MG63 (cell line): ENCODE measurements around the gene MEF2A. TPM values are rescaled to one million over a fixed set of nuclear protein-coding genes. Genes with fewer than 3 reads are reported as not detected.

Experiments used
- DNase-seq: peaks from one replicate; pipeline ENCODE4 v3.0.0-alpha.2; 2020
- H3K27me3 ChIP-seq: fragments of 250-450 bp; sonication (Bioruptor Pico); 2 replicates; pipeline ENCODE4 v1.5.1; 2020; ENCODE audit warnings: mild to moderate bottlenecking, moderate library complexity
- H3K36me3 ChIP-seq: fragments of 250-450 bp; sonication (Bioruptor Pico); 2 replicates; pipeline ENCODE4 v1.5.1; 2020; ENCODE audit warnings: mild to moderate bottlenecking, moderate library complexity
- H3K4me3 ChIP-seq: fragments of 250-450 bp; sonication (Bioruptor Pico); 2 replicates; pipeline ENCODE4 v1.5.1; 2020; ENCODE audit warnings: mild to moderate bottlenecking, moderate library complexity
- H3K9me3 ChIP-seq: fragments of 250-450 bp; sonication (Bioruptor Pico); 2 replicates; pipeline ENCODE4 v1.5.1; 2020; ENCODE audit warnings: mild to moderate bottlenecking, moderate library complexity
- total RNA-seq: library from RNA; depleted of rRNA; stranded (reverse); fragments of >200 nt; shearing (Covaris generic); gene quantifications from 2 replicates; pipeline ENCODE4 v1.2.3, GENCODE V29; 2014; ENCODE audit warnings: low replicate concordance

Gene MEF2A
- total RNA-seq, 1 experiment from 2014 or later: 29.1 TPM

DNA sequence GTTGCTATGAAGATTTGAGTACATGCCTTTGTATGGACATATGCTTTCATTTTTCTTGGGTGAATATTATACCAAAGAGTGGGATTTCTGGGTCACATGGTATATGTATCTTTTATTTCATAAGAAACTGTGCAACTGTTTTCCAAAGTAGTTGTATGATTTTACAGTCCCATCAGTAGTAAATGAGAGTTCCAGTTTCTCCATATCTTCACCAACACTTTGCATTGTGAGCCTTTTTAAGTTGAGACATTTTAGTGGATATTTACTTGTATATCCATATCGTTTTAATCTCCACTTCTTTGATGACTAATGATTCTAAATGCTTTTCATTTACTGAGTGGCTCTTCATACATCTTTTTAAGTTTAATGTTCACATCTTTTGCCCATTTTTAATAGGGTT is 20.3 kb downstream of the MEF2A start:
- no peaks in the 10 kb centered on the region for H3K27me3 ChIP-seq
- no peak for DNase-seq
- no peak overlapping the region for H3K4me3 ChIP-seq
- peaks cover 43% of the 10 kb centered on the region for H3K36me3 ChIP-seq
- H3K9me3 ChIP-seq: peaks cover 28% of the 10 kb centered on the region

DNA sequence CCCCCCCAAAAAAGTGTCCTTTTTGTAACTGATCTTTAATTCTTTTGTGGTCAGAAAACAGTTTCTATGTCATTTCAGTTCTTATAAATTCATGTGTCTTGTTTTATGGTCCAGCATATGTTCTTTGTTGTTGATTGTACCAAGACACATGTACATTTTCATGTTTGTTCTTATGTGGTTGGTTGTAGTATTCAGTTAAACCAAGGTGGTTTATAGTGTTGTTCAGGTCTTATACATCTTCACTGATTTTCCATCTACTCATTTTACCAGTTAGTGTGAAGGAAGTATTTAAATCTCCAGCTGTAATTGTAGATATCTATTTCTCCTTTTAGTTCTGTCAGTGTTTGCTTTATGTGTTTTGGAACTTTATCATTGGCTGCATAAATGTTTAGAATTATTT is 24.0 kb downstream of the MEF2A start:
- no peaks in the 10 kb centered on the region for H3K27me3 ChIP-seq
- no peak for DNase-seq
- peaks cover 51% of the 10 kb centered on the region for H3K36me3 ChIP-seq
- no peak overlapping the region for H3K4me3 ChIP-seq
- H3K9me3 ChIP-seq: peaks cover 33% of the 10 kb centered on the region

DNA sequence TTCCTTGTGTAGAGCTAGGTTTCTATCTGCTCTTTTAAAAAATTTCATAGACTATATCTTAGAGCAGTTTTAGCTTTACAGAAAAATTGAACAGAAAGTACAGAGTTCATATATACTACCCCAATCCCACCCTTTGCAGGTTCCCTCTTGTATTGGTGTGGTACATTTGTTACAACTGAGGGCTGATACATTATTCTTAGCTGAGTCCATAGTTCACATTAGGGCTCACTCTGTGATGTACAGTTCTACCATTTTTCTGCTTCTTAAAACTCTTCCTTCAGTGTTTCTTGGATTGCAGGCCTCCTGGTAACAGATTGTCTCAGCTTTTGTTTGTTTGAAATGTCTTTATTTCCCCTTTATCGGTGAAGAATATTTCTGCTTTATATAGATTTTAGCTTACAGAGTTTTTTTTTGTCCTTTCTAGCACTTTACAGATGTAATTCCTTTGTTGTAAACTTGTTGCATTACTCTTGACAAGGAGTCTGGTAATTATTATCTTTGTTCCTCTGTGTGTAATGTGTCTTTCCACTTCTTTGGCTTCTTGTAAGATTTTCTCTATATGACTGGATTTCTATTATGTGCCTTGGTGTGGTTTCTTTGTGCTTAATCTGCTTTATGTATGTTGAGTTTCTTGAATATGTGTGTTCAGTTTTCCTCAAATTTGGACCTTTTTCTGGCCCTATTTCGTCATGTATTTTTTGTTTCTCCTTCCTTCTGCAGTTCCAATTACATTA is 25.3 kb downstream of the MEF2A start:
- Histone ChIP-seq H3K9me3 (peaks cover 21% of the 10 kb centered on the region), H3K4me3 (no peak overlapping the region), H3K27me3 (no peaks in the 10 kb centered on the region), H3K36me3 (peaks cover 42% of the 10 kb centered on the region)
- no peak for DNase-seq

DNA sequence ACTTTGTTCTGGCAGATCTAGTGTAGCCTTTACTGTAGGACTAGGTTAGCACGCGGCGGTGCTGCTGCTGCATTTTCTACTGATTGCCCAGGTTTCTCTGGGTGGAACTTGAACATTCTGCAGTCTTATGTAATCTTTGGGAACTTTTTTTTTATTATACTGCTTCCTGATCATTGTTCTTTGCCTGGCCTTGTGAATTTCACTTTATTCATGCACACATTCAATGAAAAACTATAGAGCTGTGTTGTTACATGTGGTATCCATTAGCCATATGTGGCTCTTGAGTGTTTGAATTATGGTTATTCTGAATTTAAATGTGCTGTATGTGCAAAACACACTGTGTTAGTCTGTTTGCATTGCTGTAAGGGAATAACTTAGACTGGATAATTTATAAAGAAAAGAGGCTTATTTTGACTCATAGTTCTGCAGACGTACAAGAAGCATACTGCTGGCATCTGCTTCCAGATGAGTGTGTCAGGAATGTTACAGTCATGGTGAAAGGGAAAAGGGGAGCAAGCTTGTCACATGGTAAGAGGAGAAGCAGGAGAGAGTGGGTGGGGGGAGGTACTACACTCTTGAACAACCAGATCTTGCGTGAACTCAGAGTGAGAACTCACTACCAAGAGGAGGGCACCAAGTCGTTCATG is 26.5 kb downstream of the MEF2A start:
- no peak overlapping the region for H3K4me3 ChIP-seq
- no peak for DNase-seq
- peaks cover 38% of the 10 kb centered on the region for H3K36me3 ChIP-seq
- no peaks in the 10 kb centered on the region for H3K27me3 ChIP-seq
- H3K9me3 ChIP-seq: peaks cover 13% of the 10 kb centered on the region

DNA sequence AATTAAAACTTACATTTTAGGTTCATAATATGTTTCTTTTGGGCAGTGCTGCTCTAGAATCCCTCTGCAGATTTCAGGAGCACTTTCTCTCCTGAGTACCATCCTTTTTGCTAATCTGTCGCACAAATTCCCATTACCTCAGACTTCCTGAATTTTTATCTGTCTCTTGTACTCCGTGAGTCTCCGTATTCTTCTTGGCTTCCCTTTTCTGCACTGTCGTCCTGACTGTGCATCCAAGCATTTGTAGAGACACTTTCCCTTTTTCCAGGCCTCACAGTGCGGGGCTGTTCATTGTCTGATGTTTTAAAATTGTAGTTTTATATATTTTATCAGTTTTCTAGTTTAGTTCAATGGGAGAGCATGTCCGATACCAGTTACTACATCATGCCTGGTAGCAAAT is 27.3 kb downstream of the MEF2A start:
- Histone ChIP-seq H3K9me3 (peaks cover 5% of the 10 kb centered on the region), H3K4me3 (no peak overlapping the region), H3K27me3 (no peaks in the 10 kb centered on the region), H3K36me3 (peaks cover 37% of the 10 kb centered on the region)
- no peak for DNase-seq

DNA sequence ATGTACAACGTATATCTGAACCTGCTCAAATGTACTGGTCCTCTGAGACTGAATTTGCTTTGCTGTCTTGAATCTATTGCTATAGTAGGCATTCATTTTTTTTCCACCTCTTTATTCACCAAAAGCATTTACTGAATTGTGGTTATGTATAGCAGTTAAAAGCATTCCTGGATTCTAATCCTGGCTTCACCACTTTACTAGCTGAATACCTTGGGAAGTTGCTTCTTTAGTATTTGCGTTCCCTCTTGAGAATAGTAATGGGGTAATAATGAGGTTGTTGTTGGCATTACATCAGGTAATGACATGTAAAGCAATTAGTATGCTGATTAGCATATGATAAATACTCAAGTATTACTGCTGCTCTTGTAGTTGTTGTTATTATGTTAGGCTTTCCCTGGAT is 29.1 kb downstream of the MEF2A start:
- no peak overlapping the region for H3K4me3 ChIP-seq
- peaks cover 6% of the 10 kb centered on the region for H3K9me3 ChIP-seq
- DNase-seq: no peak

DNA sequence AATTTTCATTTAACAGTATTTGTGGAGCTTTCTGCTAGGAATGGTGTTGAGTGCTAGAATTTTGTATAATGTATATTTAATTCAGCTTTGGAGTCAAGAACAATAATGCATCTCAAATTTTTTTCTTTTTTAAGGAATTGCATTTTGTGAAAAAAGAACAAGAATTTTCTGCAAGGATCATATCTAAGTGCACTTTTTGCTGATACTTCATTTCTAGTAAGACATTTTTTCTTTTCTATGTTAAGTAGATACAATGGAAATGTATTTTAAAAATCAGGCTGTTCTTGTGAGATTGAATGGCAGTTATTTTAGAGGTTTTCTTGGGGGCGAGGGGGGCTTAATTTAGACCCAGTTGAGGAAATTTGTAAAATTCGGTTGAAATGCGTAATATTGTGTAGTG is 32.5 kb downstream of the MEF2A start:
- DNase-seq: no peak
- Histone ChIP-seq H3K9me3 (peaks cover 23% of the 10 kb centered on the region), H3K27me3 (no peaks in the 10 kb centered on the region), H3K36me3 (peaks cover 67% of the 10 kb centered on the region), H3K4me3 (no peak overlapping the region)

More for the DNA sequence above, 29.1 kb downstream of the MEF2A start:
- peaks cover 52% of the 10 kb centered on the region for H3K36me3 ChIP-seq
- no peaks in the 10 kb centered on the region for H3K27me3 ChIP-seq

DNA sequence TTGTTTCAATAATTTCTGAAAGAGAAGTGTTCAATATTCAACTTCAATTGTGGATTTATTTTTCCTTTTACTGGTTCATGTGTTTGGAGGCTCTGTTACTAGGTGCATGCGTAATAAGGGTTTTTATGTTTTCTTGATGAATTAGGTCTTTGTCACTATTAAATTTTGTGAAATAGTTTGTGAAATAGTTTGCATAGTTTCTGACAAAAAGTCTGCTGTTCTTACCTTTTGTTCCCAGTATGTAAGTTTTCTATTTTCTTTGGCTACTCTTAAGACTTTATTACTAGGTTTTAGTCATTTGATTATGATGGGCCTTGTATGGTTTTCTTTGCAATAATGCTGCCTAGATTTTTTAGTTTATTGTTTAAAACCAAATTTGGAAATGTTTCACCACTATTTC is 38.0 kb downstream of the MEF2A start:
- Histone ChIP-seq H3K36me3 (peaks cover 77% of the 10 kb centered on the region), H3K4me3 (no peak overlapping the region), H3K9me3 (peaks cover 20% of the 10 kb centered on the region), H3K27me3 (no peaks in the 10 kb centered on the region)
- DNase-seq: no peak

DNA sequence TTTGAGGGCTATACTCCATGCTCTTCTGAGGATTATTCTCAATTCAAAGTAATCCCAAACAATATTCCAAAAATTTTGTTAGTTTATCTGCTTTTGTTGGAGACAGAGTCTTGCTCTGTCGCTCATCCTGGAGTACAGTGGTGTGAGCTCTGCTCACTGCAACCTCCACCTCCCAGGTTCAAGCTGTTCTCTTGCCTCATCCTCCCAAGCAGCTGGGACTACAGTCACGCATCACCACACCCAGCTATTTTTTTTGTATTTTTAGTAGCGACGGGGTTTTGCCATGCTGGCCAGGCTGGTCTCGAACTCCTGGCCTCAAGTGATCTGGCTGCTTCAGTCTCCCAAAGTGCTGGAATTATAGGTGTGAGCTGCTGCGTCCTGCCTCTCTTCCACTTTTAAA is 39.1 kb downstream of the MEF2A start:
- Histone ChIP-seq H3K9me3 (peaks cover 20% of the 10 kb centered on the region), H3K4me3 (no peak overlapping the region), H3K27me3 (no peaks in the 10 kb centered on the region), H3K36me3 (peaks cover 67% of the 10 kb centered on the region)
- no peak for DNase-seq

DNA sequence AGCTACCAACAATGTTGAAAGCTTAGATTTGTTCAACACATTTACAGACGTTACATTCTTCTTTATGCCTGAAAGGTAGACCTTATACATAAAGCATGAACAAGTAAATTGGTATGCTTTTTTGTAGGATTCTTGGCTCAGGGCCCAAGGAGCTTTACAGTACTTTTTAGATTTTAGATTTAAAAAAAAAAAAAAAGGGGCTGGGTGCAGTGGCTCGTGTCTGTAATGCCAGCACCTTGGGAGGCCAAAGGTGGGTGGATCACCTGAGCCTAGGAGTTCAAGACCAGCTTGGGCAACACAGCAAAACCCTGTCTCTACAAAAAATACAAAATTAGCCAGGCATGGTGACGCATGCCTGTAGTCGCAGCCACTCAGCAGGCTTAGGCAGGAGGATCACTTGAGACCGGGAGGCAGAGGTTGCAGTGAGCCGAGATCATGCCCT is 39.7 kb downstream of the MEF2A start:
- no peak overlapping the region for H3K4me3 ChIP-seq
- H3K9me3 ChIP-seq: peaks cover 15% of the 10 kb centered on the region
- DNase-seq: no peak
- peaks cover 60% of the 10 kb centered on the region for H3K36me3 ChIP-seq
- no peaks in the 10 kb centered on the region for H3K27me3 ChIP-seq

DNA sequence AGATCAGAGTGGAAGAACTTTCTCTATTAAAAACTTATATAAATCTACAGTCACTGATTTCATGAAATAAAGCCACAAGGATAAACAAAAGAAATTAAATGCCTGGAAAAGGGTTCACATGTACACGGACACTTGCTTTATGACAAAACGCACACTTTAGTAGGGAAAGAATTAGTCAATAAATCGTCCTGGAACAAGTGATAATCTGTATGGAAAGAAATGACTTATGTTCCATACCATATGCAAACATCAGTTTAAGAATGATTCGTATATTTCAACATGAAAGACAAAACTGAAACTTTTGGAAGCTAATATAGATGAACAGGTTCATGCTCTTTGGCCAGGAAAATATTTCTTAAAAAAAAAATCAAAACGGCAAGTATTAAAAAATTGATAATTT is 40.2 kb downstream of the MEF2A start:
- Histone ChIP-seq H3K27me3 (no peaks in the 10 kb centered on the region), H3K9me3 (peaks cover 13% of the 10 kb centered on the region), H3K36me3 (peaks cover 56% of the 10 kb centered on the region), H3K4me3 (no peak overlapping the region)
- DNase-seq: no peak

DNA sequence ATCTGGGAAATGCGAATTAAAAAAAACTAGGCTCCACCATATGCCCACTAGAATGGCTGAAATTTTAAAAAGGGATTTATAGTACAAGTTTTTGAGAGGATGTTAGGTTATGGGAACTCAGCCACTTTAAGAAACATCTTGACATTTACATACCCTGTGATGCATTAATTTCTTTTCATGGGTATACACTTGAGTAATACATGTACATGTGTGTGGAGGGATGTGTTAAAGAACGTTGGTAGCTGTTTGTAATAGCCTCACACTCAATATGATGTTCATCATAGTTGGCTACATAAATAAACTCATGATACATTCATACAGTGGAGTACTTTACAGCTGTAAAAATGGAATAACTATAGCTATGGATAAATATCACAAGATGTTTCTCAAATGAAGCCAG is 40.9 kb downstream of the MEF2A start:
- H3K4me3 ChIP-seq: no peak overlapping the region
- peaks cover 49% of the 10 kb centered on the region for H3K36me3 ChIP-seq
- H3K27me3 ChIP-seq: no peaks in the 10 kb centered on the region
- DNase-seq: no peak
- H3K9me3 ChIP-seq: peaks cover 13% of the 10 kb centered on the region

DNA sequence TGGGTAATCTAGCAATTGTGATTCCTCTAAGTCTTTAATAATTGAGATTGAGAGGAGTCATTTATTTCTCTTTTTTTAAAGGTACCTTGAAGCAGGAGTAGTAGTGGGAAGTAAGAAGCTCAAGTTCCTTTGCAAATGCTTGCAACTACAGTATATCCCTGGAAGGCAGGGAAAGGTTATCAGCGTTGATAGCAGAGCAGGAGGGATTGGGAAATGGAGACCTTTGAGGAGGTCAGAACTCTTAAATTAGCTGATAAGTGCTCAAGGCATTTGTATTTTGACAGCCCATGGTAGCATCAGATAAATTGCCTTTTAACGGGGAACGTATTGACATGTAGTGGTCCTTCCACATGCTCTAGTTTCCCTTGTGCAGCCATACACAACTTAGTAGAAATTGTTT is 47.7 kb downstream of the MEF2A start:
- no peaks in the 10 kb centered on the region for H3K9me3 ChIP-seq
- peaks cover 5% of the 10 kb centered on the region for H3K36me3 ChIP-seq
- no peaks in the 10 kb centered on the region for H3K27me3 ChIP-seq
- no peak overlapping the region for H3K4me3 ChIP-seq
- no peak for DNase-seq

DNA sequence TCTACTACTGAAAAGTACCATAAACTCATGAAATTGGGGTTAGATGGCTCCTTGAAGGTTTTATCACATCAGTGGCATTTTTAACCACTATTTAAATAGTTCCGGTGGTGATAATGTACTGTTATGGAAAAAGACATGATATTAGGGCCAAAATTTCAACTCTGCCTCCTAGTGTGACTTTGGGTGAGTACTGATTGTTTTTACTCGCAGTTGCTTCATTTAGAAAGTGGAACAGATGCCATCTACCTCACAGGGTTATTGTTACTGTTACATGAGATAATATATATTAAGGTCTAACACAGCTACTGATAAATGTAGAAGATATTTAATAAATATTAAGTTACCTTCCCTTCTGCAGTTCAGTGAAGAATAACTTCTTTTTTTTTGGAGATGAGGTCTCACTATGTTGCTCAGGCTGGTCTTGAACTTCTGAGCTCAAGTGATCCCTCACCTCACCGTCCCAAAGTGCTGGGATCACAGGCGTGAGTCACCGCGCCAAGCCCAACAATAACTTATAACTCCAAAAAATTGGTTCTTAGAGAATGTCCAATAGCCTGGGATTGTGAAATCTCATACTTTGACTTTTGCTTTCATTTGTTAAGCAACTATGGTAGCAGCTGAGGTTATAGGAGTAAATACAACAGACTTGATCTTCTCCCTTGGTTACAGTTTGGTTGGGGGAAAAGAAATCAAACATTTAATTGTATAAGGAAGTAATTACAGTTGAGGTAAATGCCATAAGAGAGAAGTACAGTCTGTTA is 48.3 kb downstream of the MEF2A start:
- peaks cover 5% of the 10 kb centered on the region for H3K36me3 ChIP-seq
- H3K9me3 ChIP-seq: no peaks in the 10 kb centered on the region
- no peak overlapping the region for H3K4me3 ChIP-seq
- DNase-seq: no peak
- no peaks in the 10 kb centered on the region for H3K27me3 ChIP-seq

DNA sequence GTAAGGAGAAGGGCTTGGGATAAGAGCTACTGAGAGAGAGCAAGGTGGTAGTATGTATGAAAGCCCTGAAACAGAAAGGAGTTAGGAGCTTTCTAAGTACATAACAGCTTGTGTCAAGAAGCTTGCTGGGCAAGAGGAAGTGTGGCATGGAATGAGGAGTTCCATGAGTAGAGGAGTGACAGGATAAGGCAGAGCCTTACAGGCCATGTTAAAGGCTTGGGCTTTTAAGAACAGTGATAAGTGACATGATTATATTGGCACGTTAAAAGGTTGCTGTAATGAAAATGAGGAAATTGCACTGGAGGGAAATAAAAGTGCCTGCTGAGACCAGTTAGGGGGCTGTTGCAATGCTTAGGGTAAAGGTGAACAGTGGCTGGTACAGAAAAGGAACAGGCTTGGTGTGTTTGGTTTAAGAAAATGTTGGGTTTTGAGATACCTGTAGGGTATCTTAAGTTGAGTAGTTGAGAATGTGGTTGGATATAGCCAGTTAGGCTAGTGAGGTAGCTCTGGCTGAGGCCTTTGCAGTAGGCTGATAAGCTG is 49.0 kb downstream of the MEF2A start:
- Histone ChIP-seq H3K4me3 (no peak overlapping the region), H3K36me3 (peaks cover 5% of the 10 kb centered on the region), H3K27me3 (no peaks in the 10 kb centered on the region), H3K9me3 (no peaks in the 10 kb centered on the region)
- DNase-seq: no peak

DNA sequence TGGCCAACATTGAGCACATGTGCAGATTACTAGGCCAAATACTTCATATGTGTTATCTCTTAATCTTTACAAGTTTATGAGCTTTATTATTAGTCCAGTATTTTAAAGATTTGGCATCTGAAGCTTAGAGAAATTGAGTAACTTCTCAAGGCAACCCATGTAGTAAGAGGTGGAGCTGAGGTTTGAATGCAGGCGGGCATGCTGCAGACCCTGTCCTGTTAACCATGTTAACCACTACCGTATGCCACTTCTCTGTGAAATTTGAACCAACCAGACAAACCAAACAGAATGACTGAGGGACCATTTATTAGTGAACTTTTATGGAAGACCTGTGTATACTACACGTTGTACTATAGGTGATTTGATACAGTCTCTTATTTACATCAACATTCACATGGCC is 49.7 kb downstream of the MEF2A start:
- Histone ChIP-seq H3K36me3 (peaks cover 5% of the 10 kb centered on the region), H3K9me3 (no peaks in the 10 kb centered on the region), H3K27me3 (no peaks in the 10 kb centered on the region), H3K4me3 (no peak overlapping the region)
- DNase-seq: no peak

DNA sequence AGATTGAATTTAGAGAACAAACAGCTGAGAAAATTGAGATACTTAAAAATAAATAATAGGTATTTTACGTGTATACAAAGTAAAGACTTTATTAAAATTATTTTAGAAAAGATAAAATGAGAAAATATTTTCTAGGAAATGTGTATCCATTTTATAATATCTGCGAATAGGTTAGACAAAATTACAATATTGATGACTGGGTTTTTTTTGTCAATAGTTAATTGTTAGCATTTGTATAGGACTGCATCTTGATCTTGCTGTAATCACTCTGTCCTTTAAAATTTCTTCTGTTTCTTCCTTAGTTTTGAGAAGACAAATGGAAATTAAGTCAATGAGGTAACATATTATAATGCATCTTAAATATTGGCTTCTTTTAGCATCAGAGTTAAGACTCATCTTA is 50.3 kb downstream of the MEF2A start:
- no peak overlapping the region for H3K4me3 ChIP-seq
- no peaks in the 10 kb centered on the region for H3K27me3 ChIP-seq
- no peaks in the 10 kb centered on the region for H3K9me3 ChIP-seq
- peaks cover 5% of the 10 kb centered on the region for H3K36me3 ChIP-seq
- DNase-seq: no peak
